Fibroblast of lung (primary cell): ENCODE data around the gene TANGO6. TPM values are rescaled to one million over a fixed set of nuclear protein-coding genes. Genes with fewer than 3 reads are reported as not detected.

Experiments
- DNase-seq, 2 donors: peaks; one replicate each; pipeline versions ENCODE4 v3.0.0 to v3.0.0-alpha.2; 2010; ENCODE audit warnings: low read depth in 2 of 2
- H2AFZ ChIP-seq: 2 replicates; pipeline ENCODE4 v1.5.1; 2012; ENCODE audit warnings: low read length, control low read depth, inconsistent platforms
- H3K27ac ChIP-seq: 2 replicates; pipeline ENCODE4 v1.5.1; 2011; ENCODE audit warnings: low read length, control low read depth; ENCODE audit not compliant: insufficient read depth
- H3K27me3 ChIP-seq: 2 replicates; pipeline ENCODE4 v1.5.1; 2011; ENCODE audit warnings: mild to moderate bottlenecking, low read length; ENCODE audit not compliant: control insufficient read depth, insufficient read depth
- H3K36me3 ChIP-seq: 2 replicates; pipeline ENCODE4 v1.5.1; 2011; ENCODE audit warnings: low read length; ENCODE audit not compliant: control insufficient read depth, insufficient read depth
- H3K4me1 ChIP-seq: 2 replicates; pipeline ENCODE4 v1.5.1; 2011; ENCODE audit warnings: low read length; ENCODE audit not compliant: control insufficient read depth, insufficient read depth; ENCODE audit errors: extremely low read depth
- H3K4me2 ChIP-seq: 2 replicates; pipeline ENCODE4 v1.5.1; 2011; ENCODE audit warnings: low read length, control low read depth; ENCODE audit not compliant: insufficient read depth; ENCODE audit errors: extremely low read depth
- H3K4me3 ChIP-seq, 4 experiments: fragments of 200-600 bp in 1 of 4; sonication (generic) in 1 of 4; replicated peaks in 1 of 4; 2 replicates each; pipeline ENCODE4 v1.5.1; 2011 to 2016; ENCODE audit warnings: low read length in 4 of 4, low read depth in 3 of 4, mild to moderate bottlenecking in 3 of 4, control low read depth in 2 of 4, inconsistent platforms in 1 of 4, mixed read lengths in 1 of 4; ENCODE audit not compliant: insufficient read depth in 1 of 4; ENCODE audit errors: control extremely low read depth in 1 of 4
- H3K79me2 ChIP-seq: 2 replicates; pipeline ENCODE4 v1.5.1; 2012; ENCODE audit warnings: mild to moderate bottlenecking, low read length, inconsistent platforms; ENCODE audit not compliant: control insufficient read depth, insufficient read depth
- H3K9ac ChIP-seq: 2 replicates; pipeline ENCODE4 v1.5.1; 2011; ENCODE audit warnings: mild to moderate bottlenecking, low read length, control low read depth; ENCODE audit not compliant: insufficient read depth
- H3K9me3 ChIP-seq: 2 replicates; pipeline ENCODE4 v1.5.1; 2012; ENCODE audit warnings: low read depth, low read length; ENCODE audit not compliant: control insufficient read depth, insufficient read depth
- H4K20me1 ChIP-seq: 2 replicates; pipeline ENCODE4 v1.5.1; 2011; ENCODE audit warnings: low read length; ENCODE audit not compliant: control insufficient read depth, insufficient read depth; ENCODE audit errors: extremely low read depth
- CTCF ChIP-seq, 2 donors: IDR thresholded peaks in 1 of 2; conservative IDR thresholded peaks in 1 of 2; 1 replicate in 1 of 2; 2 replicates in 1 of 2; pipeline ENCODE4 v1.5.1; 2011 to 2012; ENCODE audit warnings: low read length in 2 of 2, control low read depth in 1 of 2, inconsistent platforms in 1 of 2, low read depth in 1 of 2, mild to moderate bottlenecking in 1 of 2
- EZH2 ChIP-seq: IDR thresholded peaks from 2 replicates; pipeline ENCODE4 v1.5.1; 2012; ENCODE audit warnings: low read length, control low read depth, mild to moderate bottlenecking; ENCODE audit errors: missing control alignments
- polyA plus RNA-seq, 2 donors: library from polyadenylated mRNA; depleted of rRNA in 1 of 2; stranded (reverse) in 1 of 2; unstranded in 1 of 2; fragments of >200 nt; gene quantifications; 2 replicates each; pipeline ENCODE4 v1.2.1, GENCODE V29; 2011 to 2012; ENCODE audit warnings: missing spikeins in 1 of 2
- total RNA-seq: library from RNA; depleted of rRNA; stranded (reverse); fragments of >200 nt; gene quantifications from 2 replicates; pipeline ENCODE4 v1.2.1, GENCODE V29; 2014

The TANGO6 gene
- total and polyA plus RNA-seq, 2 donors (not counting 1 experiment from before 2014, with no cell fraction given), result 6.5 to 29.9 TPM

- Histone ChIP-seq H3K4me3 (no peak overlapping the region), H3K36me3 (no peaks in the 10 kb centered on the region), H3K27me3 (no peaks in the 10 kb centered on the region), H3K27ac (no peak overlapping the region), H3K4me1 (peaks cover 7% of the 10 kb centered on the region), H3K79me2 (no peaks in the 10 kb centered on the region), H4K20me1 (no peaks in the 10 kb centered on the region), H3K9ac (no peak overlapping the region), H3K9me3 (no peaks in the 10 kb centered on the region), H2AFZ (no peak overlapping the region), H3K4me2 (no peak overlapping the region)
- no peak for TF ChIP-seq EZH2
- no peak for DNase-seq
These were observed 171.5 kb downstream of the TANGO6 start for GRCh38 chr16:69014811-69015210.

GRCh38 chr16:69017036-69017783 lies 173.9 kb downstream of the TANGO6 start:
- Histone ChIP-seq H3K9me3 (no peaks in the 10 kb centered on the region), H3K79me2 (no peaks in the 10 kb centered on the region), H3K36me3 (no peaks in the 10 kb centered on the region), H3K4me1 (peaks cover 7% of the 10 kb centered on the region), H2AFZ (no peak overlapping the region), H3K27me3 (no peaks in the 10 kb centered on the region), H3K4me2 (peak overlapping the region; percentile 44), H3K4me3 (no peak overlapping the region), H3K27ac (no peak overlapping the region), H3K9ac (no peak overlapping the region), H4K20me1 (no peaks in the 10 kb centered on the region)
- peak; percentile 52 to 85 for DNase-seq
- TF ChIP-seq CTCF (conservative IDR thresholded peaks at IDR 0.05 in 1 of 2, IDR thresholded peaks at IDR 0.05 in 1 of 2; ENCODE audit: low read depth in 1 of 2, low read length in 2 of 2) (no peak), EZH2 (no peak)

GRCh38 chr16:69019811-69020210 lies 176.5 kb downstream of the TANGO6 start:
- Histone ChIP-seq H3K4me3 (no peak overlapping the region), H3K27me3 (no peaks in the 10 kb centered on the region), H3K79me2 (no peaks in the 10 kb centered on the region), H3K27ac (no peak overlapping the region), H3K4me1 (peaks cover 7% of the 10 kb centered on the region), H3K4me2 (no peak overlapping the region), H3K36me3 (no peaks in the 10 kb centered on the region), H3K9me3 (no peaks in the 10 kb centered on the region), H2AFZ (no peak overlapping the region), H4K20me1 (no peaks in the 10 kb centered on the region), H3K9ac (no peak overlapping the region)
- DNase-seq, result no peak
- TF ChIP-seq CTCF (conservative IDR thresholded peaks at IDR 0.05 in 1 of 2, IDR thresholded peaks at IDR 0.05 in 1 of 2; ENCODE audit: low read depth in 1 of 2, low read length in 2 of 2) (no peak), EZH2 (no peak)
